Esophagus squamous epithelium (tissue), 4 donors: ENCODE measurements around the gene C2.
"Not testable (repeated sequence)": the region's sequence is repeated elsewhere in the genome, so short reads cannot be mapped to it uniquely, and the experiment has no call there.

Experiments
- CTCF ChIP-seq, 6 experiments: fragments of 450-650 bp in 4 of 6; fragments of 200-600 bp in 2 of 6; sonication (generic) in 2 of 6; IDR thresholded peaks; one replicate each; pipeline ENCODE4 v1.5.1; 2016 to 2019; ENCODE audit warnings: antibody characterized with exemption in 6 of 6, mild to moderate bottlenecking in 4 of 6, moderate library complexity in 4 of 6
- POLR2A ChIP-seq, 4 donors: fragments of 450-650 bp; IDR thresholded peaks; one replicate each; pipeline ENCODE4 v1.6.1; 2017; ENCODE audit warnings: antibody characterized with exemption in 4 of 4, mild to moderate bottlenecking in 4 of 4, moderate library complexity in 3 of 4

- not testable (repeated sequence) for TF ChIP-seq CTCF, POLR2A (IDR thresholded peaks at IDR 0.05)
Observed at GRCh38 chr6:31906727-31907126, 20.8 kb upstream of the C2 start.
